H1 (cell line): ENCODE data around the gene LTA4H. TPM values are rescaled to one million over a fixed set of nuclear protein-coding genes. Genes with fewer than 3 reads are reported as not detected.

Source experiments
- CTCF ChIA-PET: fragments of 300-600 bp; sonication (Branson Sonifier 250); formaldehyde crosslinking; loops from one replicate; lab custom pipeline; 2021; ENCODE audit not compliant: partially characterized antibody; lab: Charles Lee
- POLR2A ChIA-PET: fragments of 300-600 bp; sonication (Branson Sonifier 250); formaldehyde crosslinking; loops from one replicate; lab custom pipeline; 2021; ENCODE audit warnings: inconsistent platforms; ENCODE audit not compliant: partially characterized antibody; lab: Charles Lee
- DNase-seq, 2 experiments: peaks; one replicate each; pipeline versions ENCODE4 v3.0.0 to v3.0.0-alpha.2; 2010 to 2022; ENCODE audit warnings: low spot score in 2 of 2, low read depth in 1 of 2, mixed read lengths in 1 of 2
- FAIRE-seq: peaks from 2 replicates; lab custom pipeline; 2011; peaks lifted over from hg19 to GRCh38; lab: Jason Lieb, UNC
- H2AFZ ChIP-seq: 2 replicates; pipeline ENCODE4 v1.8.1; 2012; ENCODE audit warnings: low read length, inconsistent platforms
- H2AK5ac ChIP-seq: 2 replicates; pipeline ENCODE4 v1.6.1; 2013; ENCODE audit warnings: low read depth, low read length
- H2BK120ac ChIP-seq: replicated peaks from 2 replicates; pipeline ENCODE3; 2013; ENCODE audit warnings: low read depth, low read length, inconsistent platforms
- H2BK12ac ChIP-seq: 2 replicates; pipeline ENCODE4 v1.6.1; 2013; ENCODE audit warnings: low read depth, low read length
- H2BK15ac ChIP-seq: 2 replicates; pipeline ENCODE4 v1.6.1; 2013; ENCODE audit warnings: low read length
- H2BK20ac ChIP-seq: 2 replicates; pipeline ENCODE4 v1.6.1; 2013; ENCODE audit warnings: low read length
- H2BK5ac ChIP-seq: 2 replicates; pipeline ENCODE4 v1.6.1; 2013; ENCODE audit warnings: low read depth, low read length
- H3K14ac ChIP-seq: 2 replicates; pipeline ENCODE4 v1.6.1; 2013; ENCODE audit warnings: inconsistent platforms; ENCODE audit not compliant: insufficient read length
- H3K18ac ChIP-seq: 2 replicates; pipeline ENCODE4 v1.6.1; 2013; ENCODE audit warnings: low read length; ENCODE audit errors: extremely low read depth
- H3K23ac ChIP-seq: 2 replicates; pipeline ENCODE4 v1.6.1; 2013; ENCODE audit warnings: inconsistent platforms; ENCODE audit not compliant: insufficient read length
- H3K23me2 ChIP-seq: 2 replicates; pipeline ENCODE4 v1.6.1; 2013; ENCODE audit warnings: low read depth, low read length
- H3K27ac ChIP-seq: 2 replicates; pipeline ENCODE4 v1.6.1; 2011; ENCODE audit warnings: low read depth, low read length, inconsistent platforms
- H3K27me3 ChIP-seq, 4 experiments: replicated peaks in 1 of 4; 1 replicate in 1 of 4; 2 replicates in 3 of 4; pipeline versions ENCODE4 v1.6.1 to v1.8.1; 2011 to 2013; ENCODE audit warnings: low read length in 3 of 4, mild to moderate bottlenecking in 3 of 4, inconsistent platforms in 2 of 4, mixed read lengths in 2 of 4, moderate library complexity in 1 of 4; ENCODE audit not compliant: control insufficient read depth in 3 of 4, insufficient read depth in 3 of 4; ENCODE audit errors: extremely low read depth in 1 of 4
- H3K36me3 ChIP-seq, 4 experiments: 2 replicates each; pipeline versions ENCODE4 v1.6.1 to v1.8.1; 2011 to 2013; ENCODE audit warnings: mild to moderate bottlenecking in 4 of 4, low read length in 3 of 4, moderate library complexity in 2 of 4, control low read depth in 1 of 4, inconsistent platforms in 1 of 4; ENCODE audit not compliant: insufficient read depth in 4 of 4, control insufficient read depth in 2 of 4
- H3K4ac ChIP-seq: replicated peaks from 2 replicates; pipeline ENCODE3; 2013; ENCODE audit warnings: low read length, low read depth, mixed read lengths, inconsistent platforms; ENCODE audit not compliant: insufficient read length
- H3K4me1 ChIP-seq, 4 experiments: replicated peaks in 1 of 4; 1 replicate in 1 of 4; 2 replicates in 3 of 4; pipeline versions ENCODE4 v1.6.1 to v1.8.1; 2011 to 2013; ENCODE audit warnings: low read length in 3 of 4, inconsistent platforms in 2 of 4, mixed read lengths in 1 of 4; ENCODE audit not compliant: insufficient read depth in 4 of 4, control insufficient read depth in 3 of 4
- H3K4me2 ChIP-seq, 2 experiments: 2 replicates each; pipeline versions ENCODE4 v1.6.1 to v1.8.1; 2011 to 2013; ENCODE audit warnings: low read depth in 2 of 2, low read length in 2 of 2, control low read depth in 1 of 2, inconsistent platforms in 1 of 2, mild to moderate bottlenecking in 1 of 2; ENCODE audit not compliant: insufficient read depth in 1 of 2
- H3K4me3 ChIP-seq, 4 experiments: fragments of 200-600, 300-600 bp in 1 of 4; sonication (generic), shearing (Covaris generic), sonication (Bioruptor Twin) in 1 of 4; 2 replicates each; pipeline versions ENCODE4 v1.5.1 to v1.8.1; 2011 to 2016; ENCODE audit warnings: low read length in 4 of 4, low read depth in 3 of 4, control low read depth in 2 of 4, inconsistent platforms in 2 of 4, mild to moderate bottlenecking in 2 of 4, mixed read lengths in 1 of 4, moderate library complexity in 1 of 4; ENCODE audit not compliant: insufficient read depth in 2 of 4; ENCODE audit errors: extremely low read depth in 1 of 4
- H3K56ac ChIP-seq: replicated peaks from 2 replicates; pipeline ENCODE3; 2013; ENCODE audit warnings: low read depth, mild to moderate bottlenecking, mixed read lengths, low read length, inconsistent platforms; ENCODE audit not compliant: insufficient read length
- H3K79me1 ChIP-seq: 2 replicates; pipeline ENCODE4 v1.6.1; 2013; ENCODE audit warnings: low read depth, low read length, control low read depth
- H3K79me2 ChIP-seq, 2 experiments: 2 replicates each; pipeline versions ENCODE4 v1.6.1 to v1.8.1; 2012 to 2013; ENCODE audit warnings: low read length in 2 of 2, mild to moderate bottlenecking in 2 of 2, inconsistent platforms in 1 of 2; ENCODE audit not compliant: insufficient read depth in 2 of 2, control insufficient read depth in 1 of 2
- H3K9ac ChIP-seq, 4 experiments: replicated peaks in 1 of 4; 1 replicate in 1 of 4; 2 replicates in 3 of 4; pipeline versions ENCODE4 v1.6.1 to v1.8.1; 2011 to 2013; ENCODE audit warnings: low read depth in 3 of 4, low read length in 3 of 4, control low read depth in 2 of 4, mild to moderate bottlenecking in 2 of 4, moderate library complexity in 2 of 4, inconsistent platforms in 1 of 4; ENCODE audit errors: extremely low read depth in 1 of 4
- H3K9me3 ChIP-seq, 2 experiments: 2 replicates each; pipeline versions ENCODE4 v1.6.1 to v1.8.1; 2012 to 2013; ENCODE audit warnings: mild to moderate bottlenecking in 2 of 2, moderate library complexity in 2 of 2, control low read depth in 1 of 2, inconsistent platforms in 1 of 2, low read depth in 1 of 2, low read length in 1 of 2, mixed read lengths in 1 of 2; ENCODE audit not compliant: insufficient read depth in 2 of 2
- H4K20me1 ChIP-seq, 2 experiments: replicated peaks in 1 of 2; 2 replicates each; pipeline versions ENCODE3 to v1.8.1; 2011 to 2013; ENCODE audit warnings: inconsistent platforms in 2 of 2, low read length in 2 of 2, mild to moderate bottlenecking in 1 of 2; ENCODE audit not compliant: insufficient read depth in 2 of 2, control insufficient read depth in 1 of 2
- H4K5ac ChIP-seq: 2 replicates; pipeline ENCODE4 v1.6.1; 2013; ENCODE audit warnings: low read length, low read depth, mixed read lengths, inconsistent platforms; ENCODE audit not compliant: insufficient read length
- H4K8ac ChIP-seq: 2 replicates; pipeline ENCODE4 v1.8.0; 2013; ENCODE audit warnings: mild to moderate bottlenecking, moderate library complexity, low read length, inconsistent platforms; ENCODE audit not compliant: insufficient read depth; ENCODE audit errors: extremely low read depth
- H4K91ac ChIP-seq: replicated peaks from 2 replicates; pipeline ENCODE3; 2013; ENCODE audit warnings: low read length, mixed read lengths, inconsistent platforms; ENCODE audit not compliant: insufficient read length
- ATF3 ChIP-seq: IDR thresholded peaks from 2 replicates; pipeline ENCODE4 v1.6.1; 2011; ENCODE audit warnings: low read depth, mild to moderate bottlenecking, low read length; ENCODE audit not compliant: insufficient read depth
- BRCA1 ChIP-seq: IDR thresholded peaks from 2 replicates; pipeline ENCODE4 v1.6.1; 2012; ENCODE audit warnings: low read depth, low read length, improper control_type of control experiment
- CREB1 ChIP-seq: IDR thresholded peaks from 2 replicates; pipeline ENCODE4 v1.6.1; 2012; ENCODE audit warnings: inconsistent platforms
- POLR2A ChIP-seq, 2 experiments: IDR thresholded peaks; 1 replicate in 1 of 2; 2 replicates in 1 of 2; pipeline ENCODE4 v1.6.1; 2011; ENCODE audit warnings: low read depth in 2 of 2, low read length in 2 of 2, mild to moderate bottlenecking in 2 of 2; ENCODE audit errors: control extremely low read depth in 1 of 2
- SAP30 ChIP-seq: fragments of 300-600 bp; sonication (generic); IDR thresholded peaks from 2 replicates; pipeline ENCODE4 v1.7.1; 2012; ENCODE audit warnings: low read length, moderate library complexity, mild to moderate bottlenecking, inconsistent platforms; ENCODE audit not compliant: insufficient read depth, insufficient replicate concordance
- SIX5 ChIP-seq: IDR thresholded peaks from 2 replicates; pipeline ENCODE4 v1.6.1; 2011; ENCODE audit warnings: mild to moderate bottlenecking, low read depth, low read length
- polyA plus RNA-seq, 7 experiments: library from polyadenylated mRNA; depleted of rRNA in 3 of 7; stranded (reverse) in 5 of 7; unstranded in 2 of 7; fragments of >200 nt in 5 of 7; fragments of 200-250 nt in 2 of 7; gene quantifications; 1 replicate in 5 of 7; 2 replicates in 1 of 7; 4 replicates in 1 of 7; pipeline versions ENCODE4 v1.2.1 to v1.2.3, GENCODE V29; 2011 to 2013; ENCODE audit warnings: missing spikeins in 2 of 7, mixed read lengths in 2 of 7
- total RNA-seq: library from RNA; stranded (reverse); fragmentation: NEBNext Ultra II Directional; extraction: Animal tissue kit (Norgen Biotek cat#: 25700); gene quantifications from 2 replicates; pipeline ENCODE4 v1.2.1, GENCODE V29; 2021

LTA4H gene
- total and polyA plus RNA-seq, 2 of the 8 experiments (the other 6 are each of a cell fraction or from before 2014, with no cell fraction given) = 106 to 167 TPM

GRCh38 chr12:95951515-95951914, 83.9 kb downstream of the LTA4H start:
- H4K5ac ChIP-seq = no peak overlapping the region
- H3K79me2 ChIP-seq = no peaks in the 10 kb centered on the region
- H3K27ac ChIP-seq = no peak overlapping the region
- no peaks in the 10 kb centered on the region for H4K20me1 ChIP-seq
- TF ChIP-seq SAP30 = no peak
- TF ChIP-seq SIX5 = no peak
- no peak for TF ChIP-seq ATF3
- no peak for TF ChIP-seq BRCA1
- TF ChIP-seq POLR2A (IDR thresholded peaks at IDR 0.05; ENCODE audit: control extremely low read depth in 1 of 2, low read depth in 2 of 2, low read length in 2 of 2) = no peak
- no peak for TF ChIP-seq CREB1
- H2BK5ac ChIP-seq = no peak overlapping the region
- FAIRE-seq = no peak
- no peaks in the 10 kb centered on the region for H3K27me3 ChIP-seq
- H3K56ac ChIP-seq = no peak overlapping the region
- H2BK120ac ChIP-seq = no peak overlapping the region
- H3K4me2 ChIP-seq = no peak overlapping the region
- no peak overlapping the region for H2AK5ac ChIP-seq
- ChIA-PET CTCF (interaction anchor here (2.9 to 17.8 kb wide), 3 partner anchors 11 to 46 kb away, joined by 14 to 149 read pairs (median 123); partner anchors contain the start of genes AMDHD1, CCDC38 and HAL), POLR2A (interaction anchor here (1.4 kb wide), 1 partner anchor 8 kb away, joined by 5 read pairs; the partner anchor contains the start of genes AMDHD1 and CCDC38)
- no peaks in the 10 kb centered on the region for H3K9me3 ChIP-seq
- H2BK20ac ChIP-seq = no peak overlapping the region
- no peak overlapping the region for H3K9ac ChIP-seq
- H3K14ac ChIP-seq = no peak overlapping the region
- no peak for DNase-seq
- no peak overlapping the region for H3K4ac ChIP-seq
- H3K36me3 ChIP-seq = no peaks in the 10 kb centered on the region
- H4K8ac ChIP-seq = no peak overlapping the region
- no peak overlapping the region for H2BK15ac ChIP-seq
- no peaks in the 10 kb centered on the region for H3K79me1 ChIP-seq
- no peak overlapping the region for H2AFZ ChIP-seq
- H3K23ac ChIP-seq = no peak overlapping the region
- peaks cover 0 to 4% (median under 1%) of the 10 kb centered on the region in 4 experiments; a peak in 1 of 7 replicates for H3K4me1 ChIP-seq
- no peak overlapping the region for H3K4me3 ChIP-seq
- no peak overlapping the region for H4K91ac ChIP-seq
- no peak overlapping the region for H2BK12ac ChIP-seq
- no peak overlapping the region for H3K18ac ChIP-seq
- no peaks in the 10 kb centered on the region for H3K23me2 ChIP-seq
